Heart right ventricle (tissue), 16 donors: ENCODE data around the gene BBS5. TPM values are rescaled to one million over a fixed set of nuclear protein-coding genes. Genes with fewer than 3 reads are reported as not detected.

Source experiments
- ATAC-seq, 8 donors: fragments of 200-7000 bp; cut with Tn5 transposase; one replicate each; pipeline ENCODE4 v1.9.1; 2020; ENCODE audit warnings: mild to moderate bottlenecking in 8 of 8, moderate library complexity in 8 of 8, moderate number of reproducible peaks in 1 of 8
- DNase-seq, 2 donors: peaks; one replicate each; pipeline ENCODE4 v3.0.0-alpha.2; 2020
- H3K27ac ChIP-seq, 10 donors: fragments of 200-600 bp; sonication (generic) in 2 of 10; one replicate each; pipeline versions ENCODE4 v1.5.0 to v1.8.0; 2020 to 2022; ENCODE audit warnings: mild to moderate bottlenecking in 3 of 10
- H3K27me3 ChIP-seq, 7 donors: fragments of 200-600 bp; one replicate each; pipeline ENCODE4 v1.8.0; 2021 to 2022; ENCODE audit warnings: mild to moderate bottlenecking in 2 of 7
- H3K36me3 ChIP-seq, 9 donors: fragments of 200-600 bp; sonication (generic) in 1 of 9; one replicate each; pipeline versions ENCODE4 v1.5.0 to v1.8.0; 2020 to 2022; ENCODE audit warnings: mild to moderate bottlenecking in 2 of 9
- H3K4me1 ChIP-seq, 9 donors: fragments of 200-600 bp; sonication (generic) in 1 of 9; one replicate each; pipeline versions ENCODE4 v1.5.0 to v1.8.0; 2020 to 2022; ENCODE audit warnings: mild to moderate bottlenecking in 4 of 9
- H3K4me3 ChIP-seq, 10 donors: fragments of 200-600 bp; sonication (generic) in 2 of 10; one replicate each; pipeline versions ENCODE4 v1.5.0 to v1.8.0; 2020 to 2022; ENCODE audit warnings: mild to moderate bottlenecking in 7 of 10, moderate library complexity in 2 of 10
- H3K9me3 ChIP-seq, 11 donors: fragments of 200-600 bp in 10 of 11; sonication (generic) in 2 of 11; one replicate each; pipeline versions ENCODE4 v1.5.0 to v1.8.0; 2013 to 2022; ENCODE audit warnings: mild to moderate bottlenecking in 2 of 11, control low read depth in 1 of 11, moderate library complexity in 1 of 11
- CTCF ChIP-seq, 9 donors: fragments of 200-600 bp; sonication (generic) in 2 of 9; IDR thresholded peaks; one replicate each; pipeline versions ENCODE4 v1.5.0 to v1.8.0; 2021 to 2022; ENCODE audit warnings: antibody characterized with exemption in 9 of 9, mild to moderate bottlenecking in 5 of 9, moderate library complexity in 1 of 9
- WGBS, 2 donors: extraction: QIAGEN DNeasy Blood & Tissue Kit; methylation state at CpG; one replicate each; pipeline ENCODE4 v1.1.7; 2013; ENCODE audit warnings: inconsistent platforms in 1 of 2; 5-methylcytosine and 5-hydroxymethylcytosine counted together
- intact Hi-C, 10 donors: fragments of 100-400 bp; cut with DNase I; formaldehyde crosslinking; loops; one replicate each; pipeline versions ENCODE4 v1.11.1 to v1.14.2; 2022
- polyA plus RNA-seq, 2 donors: library from polyadenylated mRNA; stranded (reverse); fragments of 200-250 nt; gene quantifications; one replicate each; pipeline ENCODE4 v1.2.3, GENCODE V29; 2013
- total RNA-seq, 10 donors: library from RNA; stranded (reverse); fragmentation: NEBNext Ultra II Directional in 3 of 10; extraction: Animal tissue kit (Norgen Biotek cat#: 25700) in 3 of 10; gene quantifications; one replicate each; pipeline versions ENCODE4 v1.2.1 to v1.2.4, GENCODE V29; 2021 to 2023
- donor health status: Arrhythmogenic right ventricular cardiomyopathy.
- donor health status: ischemic (EF 13 %, LVEDD 7.1; RV severe dilation, severe dysfunction).
- donor health status: healthy with polysubstance abuse.
- donor health status: DM: no; HTN: yes; CAD: no.
- donor health status: DM: no; HTN: no; CAD: no.
- donor health status: ischemic (EF 25% LVEDD 6.9; RV normal size, moderate dysfunction).
- donor health status: ischemic (EF 25% LVEDD 5.7; RV mildly dilated, moderate dysfunction).
- donor health status: healthy.
- donor health status: DM: yes; HTN: yes; CAD: no.
- donor health status: Ischemic cardiomyopathy.
- donor health status: ischemic (EF 35%, LVEDD 5.7; RV mildly dilated, moderate dysfunction).
- donor health status: nonischemic (EF 11% LVEDD 7.7; RV severe dilation, severe dysfunction).
- donor health status: DM: yes; HTN: yes; CAD: no.
- donor health status: PGD.
- donor health status: ischemic (EF 29% LVEDD 5.4; RV normal size, mild dysfunction).
- donor health status: nonischemic (EF 23%, LVEDD 6.1; RV moderate dilation, normal function).

BBS5 gene
- total and polyA plus RNA-seq, 12 donors, result 4.7 to 10.3 (median 8.5) TPM

- H3K9me3 ChIP-seq, result no peaks in the 10 kb centered on the region
- H3K27ac ChIP-seq, result no peak overlapping the region
- ATAC-seq (no peak), DNase-seq (no peak)
- H3K4me3 ChIP-seq, result no peak overlapping the region
- peaks cover 0 to 94% (median 15%) of the 10 kb centered on the region in 9 donors for H3K36me3 ChIP-seq
- intact Hi-C loops, result no loop called here
- H3K4me1 ChIP-seq, result no peaks in the 10 kb centered on the region
- no peak for TF ChIP-seq CTCF (IDR thresholded peaks at IDR 0.05)
- no peaks in the 10 kb centered on the region for H3K27me3 ChIP-seq
Measured at GRCh38 chr2:169486487-169486886, 7.2 kb downstream of the BBS5 start.

- ATAC-seq, result no peak
- H3K9me3 ChIP-seq, result no peaks in the 10 kb centered on the region
- H3K4me1 ChIP-seq, result no peaks in the 10 kb centered on the region
- no peaks in the 10 kb centered on the region for H3K27me3 ChIP-seq
- no peak for DNase-seq
- intact Hi-C loops, result no loop called here
- no peak overlapping the region for H3K4me3 ChIP-seq
- peaks cover 0 to 91% (median 18%) of the 10 kb centered on the region in 9 donors for H3K36me3 ChIP-seq
- H3K27ac ChIP-seq, result no peak overlapping the region
- TF ChIP-seq CTCF (IDR thresholded peaks at IDR 0.05), result no peak
Measured at GRCh38 chr2:169490834-169491233, 11.5 kb downstream of the BBS5 start.

GRCh38 chr2:169491378-169491777, 12.1 kb downstream of the BBS5 start:
- no peak for TF ChIP-seq CTCF (IDR thresholded peaks at IDR 0.05)
- intact Hi-C loops, result no loop called here
- no peak overlapping the region for H3K27ac ChIP-seq
- H3K9me3 ChIP-seq, result no peaks in the 10 kb centered on the region
- DNase-seq (no peak), ATAC-seq (no peak)
- no peaks in the 10 kb centered on the region for H3K27me3 ChIP-seq
- H3K36me3 ChIP-seq, result peaks cover 0 to 90% (median 18%) of the 10 kb centered on the region in 9 donors
- no peak overlapping the region for H3K4me3 ChIP-seq
- H3K4me1 ChIP-seq, result no peaks in the 10 kb centered on the region

- ATAC-seq (no peak), DNase-seq (no peak)
- intact Hi-C loops, result no loop called here
- Histone ChIP-seq H3K4me1 (no peaks in the 10 kb centered on the region), H3K36me3 (peaks cover 0 to 86% (median 18%) of the 10 kb centered on the region in 9 donors), H3K27ac (no peak overlapping the region), H3K4me3 (no peak overlapping the region), H3K27me3 (no peaks in the 10 kb centered on the region), H3K9me3 (no peaks in the 10 kb centered on the region)
- 91 to 96% methylated on average over 2 of the region's 2 CpGs for WGBS, 2 donors
- TF ChIP-seq CTCF (IDR thresholded peaks at IDR 0.05), result no peak
Measured at GRCh38 chr2:169493360-169493759, 14.1 kb downstream of the BBS5 start.
